GM11168 (cell line): ENCODE measurements around the gene NAT16.

Experiments
- in situ Hi-C: fragments of 300-500 bp; cut with MboI; formaldehyde crosslinking; loops from one replicate; pipeline ENCODE4 v1.12.0; 2022; ENCODE audit warnings: low sequenced_read_pairs; ENCODE audit not compliant: unreplicated experiment

NAT16 gene

GRCh38 chr7:101162551-101163278 lies 17.4 kb downstream of the NAT16 start:
- in situ Hi-C loops, result no loop called here

- in situ Hi-C loops, result no loop called here
These were observed 18.2 kb downstream of the NAT16 start for GRCh38 chr7:101161692-101162471.

- in situ Hi-C loops, result no loop called here
These were observed 19.2 kb downstream of the NAT16 start for GRCh38 chr7:101160910-101161309.

GRCh38 chr7:101159696-101160674 lies 20.1 kb downstream of the NAT16 start:
- in situ Hi-C loops, result no loop called here

DNA sequence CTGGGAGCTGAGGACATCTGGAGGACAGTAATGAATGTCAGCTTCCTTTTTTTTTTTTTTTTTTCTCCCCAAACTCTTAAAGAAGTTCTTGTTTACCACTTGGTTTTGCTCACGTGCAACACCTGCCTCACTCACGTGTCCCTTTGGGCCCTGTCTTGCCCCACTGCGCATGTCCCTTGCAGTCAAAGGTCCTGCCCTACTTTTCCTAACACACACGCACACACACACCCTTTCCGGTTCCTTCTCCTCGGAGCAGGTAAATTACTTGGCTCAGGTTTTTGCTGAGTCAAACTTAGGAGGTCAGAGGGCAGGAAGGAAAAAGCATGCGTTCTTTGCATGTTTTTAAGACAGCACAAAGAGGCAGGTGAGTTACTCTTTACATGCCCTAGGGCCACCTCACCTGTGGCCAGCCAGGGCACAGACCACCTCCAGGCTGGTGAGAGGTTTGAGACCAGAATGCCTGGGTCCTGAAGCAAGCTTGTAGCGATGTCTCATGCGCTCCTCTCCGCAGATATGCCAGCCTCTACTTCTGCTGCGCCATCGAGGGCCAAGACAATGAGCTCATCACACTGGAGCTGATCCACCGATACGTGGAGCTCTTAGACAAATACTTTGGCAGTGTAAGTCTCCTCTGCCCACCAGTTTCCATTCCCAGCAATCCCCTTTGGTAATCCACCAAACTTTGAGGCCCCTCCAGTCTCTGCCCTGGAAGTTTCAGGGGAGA lies 23.1 kb downstream of the NAT16 start:
- in situ Hi-C loops, result no loop called here

GRCh38 chr7:101156277-101156676 lies 23.8 kb downstream of the NAT16 start:
- in situ Hi-C loops, result no loop called here

GRCh38 chr7:101155303-101155702 lies 24.8 kb downstream of the NAT16 start:
- in situ Hi-C loops, result no loop called here

GRCh38 chr7:101154693-101155102 lies 25.4 kb downstream of the NAT16 start:
- in situ Hi-C loops, result no loop called here

DNA sequence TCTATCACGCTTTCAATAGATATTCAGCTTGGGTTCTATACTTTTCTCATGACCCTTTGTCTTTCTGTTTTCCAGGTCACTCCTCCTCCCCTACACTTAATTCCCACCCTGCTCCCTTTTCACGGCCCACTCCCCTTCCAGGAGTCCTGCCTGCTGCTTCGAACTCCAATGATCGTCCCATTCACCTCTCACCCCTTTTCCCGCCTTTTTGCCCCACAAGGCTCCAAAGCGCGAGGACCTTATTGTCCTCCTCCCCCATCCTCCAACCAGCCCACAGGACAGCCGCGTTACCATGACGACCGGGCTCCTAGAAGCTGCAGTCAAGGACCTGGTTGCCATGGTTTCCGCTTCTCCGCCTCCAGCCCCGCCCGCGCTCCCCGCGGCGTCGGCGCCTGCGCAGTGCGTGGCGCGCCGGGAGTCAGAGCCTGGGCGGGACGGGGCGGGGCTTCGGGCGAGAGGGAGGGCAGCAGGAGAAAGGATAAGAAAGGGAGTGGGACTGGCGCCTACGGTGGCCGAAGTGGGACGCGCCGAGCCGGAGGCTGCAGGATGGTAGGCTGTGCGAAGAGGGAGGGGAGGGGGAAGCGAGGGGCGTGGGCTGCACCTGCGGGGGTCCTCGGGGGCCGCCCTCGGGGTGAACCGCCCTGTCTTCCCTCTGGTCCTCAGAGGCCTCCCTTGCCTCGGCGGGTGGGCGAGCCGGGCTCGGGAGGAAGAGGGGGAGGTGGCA lies 26.0 kb downstream of the NAT16 start, which contains the start of gene AP1S1:
Gene AP1S1, plus strand, starts transcription at position 508 of the 724 bp plus-strand sequence. Its CDS starts 39 bp downstream, at position 547.
- in situ Hi-C loops, result no loop called here

DNA sequence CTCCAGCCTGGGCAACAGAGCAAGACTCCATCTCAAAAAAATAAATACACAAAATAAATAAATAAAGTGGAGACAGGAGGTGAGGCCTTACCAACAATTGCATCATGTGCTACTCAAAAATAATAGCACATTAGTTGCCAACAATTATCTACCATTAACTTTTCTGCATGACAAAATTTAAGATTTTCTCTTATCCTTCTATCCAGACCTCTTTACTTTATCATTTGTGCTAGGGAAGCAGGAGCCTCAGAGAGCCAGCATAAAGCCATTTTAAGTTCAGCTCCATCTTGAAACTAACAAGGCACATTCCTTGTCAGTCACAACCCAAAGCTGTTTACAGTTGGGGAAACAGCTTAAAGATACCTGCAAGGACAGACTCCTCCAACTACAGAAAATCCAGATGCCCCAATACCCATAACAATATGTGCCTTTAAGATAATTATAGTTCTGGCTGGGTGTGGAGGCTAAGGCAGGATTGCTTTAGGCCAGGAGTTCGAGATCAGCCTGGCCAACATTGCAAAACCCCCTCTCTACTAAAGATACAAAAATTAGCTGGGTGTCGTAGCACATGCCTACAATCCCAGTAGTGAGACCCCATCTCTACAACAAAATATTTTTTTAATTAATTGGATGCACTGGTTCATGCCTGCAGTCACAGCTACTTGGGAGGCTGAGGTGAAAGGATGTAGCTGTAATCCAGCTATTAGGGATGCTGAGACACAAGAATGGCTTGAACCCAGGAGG lies 28.0 kb downstream of the NAT16 start:
- in situ Hi-C loops, result no loop called here

DNA sequence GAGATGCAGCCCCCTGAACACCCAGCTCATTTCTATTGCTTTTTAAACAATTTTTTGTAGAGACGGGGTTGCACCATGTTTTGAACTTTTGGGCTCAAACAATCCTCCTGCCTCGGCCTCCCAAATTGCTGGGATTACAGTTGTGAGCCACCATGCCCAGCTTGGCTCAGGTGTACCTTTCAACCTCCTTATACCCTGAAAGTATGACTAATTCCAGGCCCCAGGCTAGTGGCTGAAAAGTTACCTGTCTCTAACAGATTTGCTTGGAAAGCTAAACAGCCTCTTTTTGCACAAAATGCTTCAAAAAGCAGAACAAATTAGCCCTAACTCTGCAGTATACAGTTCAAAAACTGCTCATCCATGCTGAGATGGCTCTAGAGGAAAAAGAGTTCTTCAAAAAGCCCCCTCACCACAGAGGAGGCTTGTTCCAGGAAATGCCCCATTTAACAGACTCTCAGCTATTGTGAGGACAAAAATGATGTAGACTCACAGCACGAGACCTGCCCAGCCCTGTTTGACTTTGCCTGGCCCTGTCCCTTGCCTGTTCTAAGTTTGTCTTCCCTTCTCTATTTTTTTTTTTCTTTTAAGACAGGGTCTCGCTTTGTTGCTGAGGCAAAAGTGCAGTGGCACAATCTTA lies 39.2 kb downstream of the NAT16 start:
- in situ Hi-C loops, result no loop called here

- in situ Hi-C loops, result no loop called here
These were observed 39.8 kb downstream of the NAT16 start for GRCh38 chr7:101140339-101140699.

GRCh38 chr7:101138213-101138870 lies 41.8 kb downstream of the NAT16 start:
- in situ Hi-C loops, result no loop called here

- in situ Hi-C loops, result no loop called here
These were observed 42.4 kb downstream of the NAT16 start for GRCh38 chr7:101137651-101138212.

DNA sequence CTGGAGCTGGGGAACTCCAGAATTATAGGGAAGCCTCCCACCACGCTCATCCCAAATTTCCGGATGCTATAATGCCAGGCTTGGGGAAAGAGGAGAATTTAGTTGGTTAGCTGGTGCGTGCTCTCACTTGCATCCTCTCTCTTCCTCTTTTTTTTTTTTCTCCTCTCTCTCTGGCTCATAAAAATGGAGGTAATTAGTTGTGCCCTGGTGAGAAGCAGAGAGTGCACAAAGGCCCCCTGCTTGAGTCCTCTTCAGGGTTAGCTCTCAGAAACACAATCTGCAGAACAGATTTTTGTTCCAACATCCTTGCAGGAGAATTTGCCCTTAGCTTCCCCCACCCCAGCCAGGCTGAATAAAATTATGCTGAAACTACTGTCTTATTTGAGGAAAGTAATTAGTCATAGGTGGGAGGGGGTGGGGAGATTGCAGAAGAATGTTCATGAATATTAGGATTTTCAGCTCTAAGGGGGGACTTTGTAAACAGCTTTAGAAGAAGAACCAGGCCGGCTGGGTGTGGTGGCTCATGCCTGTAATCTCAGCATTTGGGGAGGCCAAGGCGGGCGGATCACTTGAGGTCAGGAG lies 45.6 kb downstream of the NAT16 start:
- in situ Hi-C loops, result no loop called here

GRCh38 chr7:101133621-101134398 lies 46.3 kb downstream of the NAT16 start:
- in situ Hi-C loops, result no loop called here
